Neuronal stem cell (in vitro differentiated cells): ENCODE results near the gene F5.

Experiments used
- DNase-seq: peaks from one replicate; pipeline ENCODE4 v3.0.0-alpha.2; 2013; ENCODE audit warnings: low spot score
- H2AFZ ChIP-seq: one replicate; pipeline ENCODE4 v1.6.1; 2013; ENCODE audit warnings: mild to moderate bottlenecking, low read length, inconsistent platforms
- H2AK5ac ChIP-seq: 2 replicates; pipeline ENCODE4 v1.6.1; 2013; ENCODE audit warnings: low read depth, mild to moderate bottlenecking, inconsistent platforms, low read length, moderate library complexity, mixed read lengths
- H2BK120ac ChIP-seq: 2 replicates; pipeline ENCODE4 v1.6.1; 2013; ENCODE audit warnings: low read depth, mild to moderate bottlenecking, inconsistent platforms, low read length, moderate library complexity, mixed read lengths
- H2BK12ac ChIP-seq: one replicate; pipeline ENCODE4 v1.6.1; 2013; ENCODE audit warnings: low read length, inconsistent platforms
- H2BK15ac ChIP-seq: 2 replicates; pipeline ENCODE4 v1.6.1; 2013; ENCODE audit warnings: mild to moderate bottlenecking, low read length, inconsistent platforms, mixed read lengths
- H2BK5ac ChIP-seq: one replicate; pipeline ENCODE4 v1.6.1; 2013; ENCODE audit warnings: inconsistent platforms, mild to moderate bottlenecking, low read length, moderate library complexity
- H3K14ac ChIP-seq: one replicate; pipeline ENCODE4 v1.6.1; 2013; ENCODE audit warnings: low read length, inconsistent platforms
- H3K18ac ChIP-seq: 2 replicates; pipeline ENCODE4 v1.6.1; 2013; ENCODE audit warnings: low read length, inconsistent platforms
- H3K23ac ChIP-seq: 2 replicates; pipeline ENCODE4 v1.6.1; 2013; ENCODE audit warnings: low read depth, mild to moderate bottlenecking, mixed read lengths, low read length, inconsistent platforms; ENCODE audit not compliant: poor library complexity
- H3K27ac ChIP-seq: replicated peaks from 3 replicates; pipeline ENCODE4 v1.5.1; 2013; ENCODE audit warnings: low read length, inconsistent platforms
- H3K27me3 ChIP-seq, 3 experiments: 2 replicates each; pipeline ENCODE4 v1.6.1; 2013; ENCODE audit warnings: low read length in 3 of 3, mild to moderate bottlenecking in 2 of 3, inconsistent platforms in 1 of 3, low read depth in 1 of 3, mixed read lengths in 1 of 3, moderate library complexity in 1 of 3; ENCODE audit not compliant: control insufficient read depth in 3 of 3, insufficient read depth in 3 of 3
- H3K36me3 ChIP-seq, 2 donors: replicated peaks in 1 of 2; 2 replicates each; pipeline ENCODE4 v1.6.1; 2013; ENCODE audit warnings: low read length in 2 of 2; ENCODE audit not compliant: control insufficient read depth in 2 of 2, insufficient read depth in 2 of 2
- H3K4ac ChIP-seq: 2 replicates; pipeline ENCODE4 v1.6.1; 2013; ENCODE audit warnings: inconsistent platforms, mild to moderate bottlenecking, low read length, moderate library complexity
- H3K4me1 ChIP-seq, 2 donors: 1 replicate in 1 of 2; 2 replicates in 1 of 2; pipeline ENCODE4 v1.6.1; 2013; ENCODE audit warnings: low read length in 2 of 2, low read depth in 1 of 2; ENCODE audit not compliant: control insufficient read depth in 2 of 2, insufficient read depth in 1 of 2
- H3K4me2 ChIP-seq: one replicate; pipeline ENCODE4 v1.6.1; 2013; ENCODE audit warnings: mild to moderate bottlenecking, low read length, inconsistent platforms; ENCODE audit not compliant: insufficient read depth, poor library complexity, severe bottlenecking
- H3K4me3 ChIP-seq, 2 donors: 2 replicates each; pipeline ENCODE4 v1.5.1; 2013; ENCODE audit warnings: low read length in 2 of 2, mild to moderate bottlenecking in 2 of 2, inconsistent platforms in 1 of 2, moderate library complexity in 1 of 2
- H3K79me1 ChIP-seq: one replicate; pipeline ENCODE4 v1.6.1; 2013; ENCODE audit warnings: low read depth, mild to moderate bottlenecking, inconsistent platforms, low read length, moderate library complexity
- H3K9ac ChIP-seq: one replicate; pipeline ENCODE4 v1.6.1; 2013; ENCODE audit warnings: mild to moderate bottlenecking, low read depth, low read length, inconsistent platforms; ENCODE audit not compliant: poor library complexity
- H3K9me3 ChIP-seq, 2 donors: replicated peaks in 1 of 2; 2 replicates each; pipeline versions ENCODE3 to v1.6.1; 2013; ENCODE audit warnings: low read length in 2 of 2, mild to moderate bottlenecking in 2 of 2, inconsistent platforms in 1 of 2, low read depth in 1 of 2, mixed read lengths in 1 of 2, moderate library complexity in 1 of 2; ENCODE audit not compliant: control insufficient read depth in 2 of 2, insufficient read depth in 1 of 2
- H4K8ac ChIP-seq: one replicate; pipeline ENCODE4 v1.6.1; 2013; ENCODE audit warnings: low read depth, mild to moderate bottlenecking, inconsistent platforms, low read length, moderate library complexity
- H4K91ac ChIP-seq: one replicate; pipeline ENCODE4 v1.6.1; 2013; ENCODE audit warnings: low read length, low read depth, mild to moderate bottlenecking, inconsistent platforms; ENCODE audit not compliant: poor library complexity
- WGBS, 2 donors: extraction: QIAGEN DNeasy Blood & Tissue Kit; methylation state at CpG; one replicate each; pipeline ENCODE4 v1.1.7; 2013; ENCODE audit warnings: missing lambda C conversion rate in 2 of 2, mixed read lengths in 1 of 2; ENCODE audit not compliant: insufficient read length in 2 of 2, insufficient replicate concordance in 1 of 2; ENCODE audit errors: extremely low coverage in 2 of 2; 5-methylcytosine and 5-hydroxymethylcytosine counted together

F5 gene

DNA sequence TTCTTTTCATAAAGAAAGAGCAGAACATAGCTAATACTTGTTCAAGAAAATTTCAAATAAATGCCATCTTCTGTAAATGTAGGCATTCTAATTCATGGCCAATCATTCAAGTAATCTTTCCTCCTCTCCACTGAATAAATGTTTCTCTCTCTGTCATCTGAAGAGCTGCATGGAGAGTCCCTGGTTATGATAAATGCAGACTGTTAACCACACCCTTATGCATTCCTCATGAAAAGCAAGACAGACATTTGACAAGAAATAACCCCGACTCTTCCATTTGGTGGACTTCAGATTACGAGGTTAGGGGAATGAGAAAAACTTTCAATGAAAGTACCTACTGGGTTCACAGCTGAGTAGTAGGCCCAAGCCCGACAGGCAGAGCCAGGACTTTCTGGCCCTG, 55.8 kb downstream of the F5 start:
- no peak overlapping the region for H3K4me2 ChIP-seq
- no CpG with 5 or more reads among the region's 3 CpGs for WGBS, 2 donors
- no peak overlapping the region for H4K8ac ChIP-seq
- no peak overlapping the region for H3K9ac ChIP-seq
- H2BK120ac ChIP-seq = no peak overlapping the region
- peaks cover 0 to 11% (median 0%) of the 10 kb centered on the region in 3 experiments for H3K27me3 ChIP-seq
- H2AK5ac ChIP-seq = no peak overlapping the region
- H3K18ac ChIP-seq = no peak overlapping the region
- H3K4ac ChIP-seq = no peak overlapping the region
- H2BK12ac ChIP-seq = no peak overlapping the region
- H2BK15ac ChIP-seq = no peak overlapping the region
- H2BK5ac ChIP-seq = no peak overlapping the region
- DNase-seq = no peak
- no peak overlapping the region for H3K14ac ChIP-seq
- no peaks in the 10 kb centered on the region for H3K9me3 ChIP-seq
- H3K23ac ChIP-seq = no peak overlapping the region
- no peak overlapping the region for H3K27ac ChIP-seq
- H3K36me3 ChIP-seq = no peaks in the 10 kb centered on the region
- no peaks in the 10 kb centered on the region for H3K79me1 ChIP-seq
- no peak overlapping the region for H3K4me3 ChIP-seq
- H3K4me1 ChIP-seq = peaks cover 0 to 2% of the 10 kb centered on the region in 2 donors
- no peak overlapping the region for H2AFZ ChIP-seq
- H4K91ac ChIP-seq = no peak overlapping the region

DNA sequence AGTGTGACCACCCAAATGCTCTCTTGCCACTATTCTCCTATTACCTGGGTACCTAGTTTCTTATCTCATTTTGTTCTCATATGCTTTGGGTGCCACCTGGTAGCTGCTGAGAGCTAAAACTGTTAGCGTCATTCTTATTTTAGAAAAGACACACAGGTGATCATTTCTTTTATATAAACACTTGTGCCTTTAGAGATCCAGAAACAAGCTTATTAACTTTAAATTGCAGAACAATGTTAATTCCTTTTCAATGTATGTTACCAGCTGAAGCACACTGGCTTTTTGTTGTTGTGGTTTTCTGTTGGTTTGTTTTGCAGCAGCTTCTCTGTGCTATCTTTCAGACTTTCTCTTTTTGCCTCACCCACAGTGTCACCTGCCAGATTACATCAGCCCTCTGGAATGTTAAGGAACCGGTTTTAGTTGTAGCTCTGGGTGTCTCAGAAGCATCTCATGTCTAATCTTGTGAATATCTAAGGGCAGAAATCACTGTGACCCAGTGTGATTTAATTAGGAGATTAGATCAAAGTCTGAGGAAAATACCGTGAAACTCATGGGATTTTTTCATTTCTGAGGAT, 57.1 kb downstream of the F5 start:
- no peak overlapping the region for H2BK120ac ChIP-seq
- H2AK5ac ChIP-seq = no peak overlapping the region
- no peak overlapping the region for H4K91ac ChIP-seq
- no peaks in the 10 kb centered on the region for H3K36me3 ChIP-seq
- no peak overlapping the region for H3K27ac ChIP-seq
- no peak overlapping the region for H3K4me3 ChIP-seq
- H3K27me3 ChIP-seq = peaks cover 0 to 11% (median 0%) of the 10 kb centered on the region in 3 experiments
- no peak overlapping the region for H2BK12ac ChIP-seq
- no peak overlapping the region for H3K9ac ChIP-seq
- H3K18ac ChIP-seq = no peak overlapping the region
- H3K4me2 ChIP-seq = no peak overlapping the region
- H3K23ac ChIP-seq = no peak overlapping the region
- H2AFZ ChIP-seq = no peak overlapping the region
- DNase-seq = peak; percentile 12
- peaks cover 0 to 2% of the 10 kb centered on the region in 2 donors for H3K4me1 ChIP-seq
- H3K79me1 ChIP-seq = no peaks in the 10 kb centered on the region
- no peaks in the 10 kb centered on the region for H3K9me3 ChIP-seq
- H3K4ac ChIP-seq = no peak overlapping the region
- no CpG with 5 or more reads among the region's 3 CpGs for WGBS, 2 donors
- H3K14ac ChIP-seq = no peak overlapping the region
- no peak overlapping the region for H2BK15ac ChIP-seq
- H4K8ac ChIP-seq = no peak overlapping the region
- H2BK5ac ChIP-seq = no peak overlapping the region

DNA sequence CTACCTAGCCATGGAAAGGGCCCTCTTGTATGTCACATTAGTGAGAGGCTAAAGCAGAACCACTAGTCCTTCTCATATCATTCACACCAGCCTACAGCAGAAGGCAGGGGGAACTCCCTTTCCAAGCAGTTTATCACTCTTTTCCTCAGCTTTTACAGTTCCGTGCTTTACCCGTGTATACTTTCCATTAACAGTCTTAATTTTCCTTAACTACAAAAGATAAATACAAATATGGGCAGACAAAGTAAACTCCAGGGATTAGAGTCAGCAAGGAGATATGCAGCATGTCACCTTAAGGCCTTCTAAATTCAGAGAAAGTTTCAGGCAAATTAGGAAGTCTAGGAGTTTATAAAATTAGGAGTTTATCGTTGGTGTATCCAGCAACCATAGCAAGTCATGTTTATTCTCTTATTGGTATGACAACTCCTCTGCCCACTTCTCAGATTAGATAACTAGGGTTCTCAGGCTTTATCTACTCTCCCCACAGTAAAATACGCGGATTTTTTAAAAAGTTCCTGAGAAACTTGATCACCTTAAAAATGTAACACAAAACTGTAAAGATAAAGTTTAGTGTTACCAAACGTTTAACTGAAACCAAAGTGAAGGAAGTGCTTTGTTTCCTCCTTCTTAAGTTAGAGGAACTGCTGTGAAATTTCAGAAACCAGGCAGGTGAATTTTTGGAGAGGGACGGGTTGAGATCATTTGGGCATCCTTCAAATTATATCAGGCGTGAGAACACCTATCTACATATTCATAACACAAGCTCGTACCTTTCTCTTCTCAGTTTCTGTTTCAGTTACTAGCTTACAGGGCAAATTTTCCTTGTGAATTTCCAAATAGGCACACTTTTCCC, 57.8 kb downstream of the F5 start:
- H2BK5ac ChIP-seq = no peak overlapping the region
- H3K4me3 ChIP-seq = no peak overlapping the region
- no peak overlapping the region for H3K4ac ChIP-seq
- no peak overlapping the region for H3K9ac ChIP-seq
- no peak overlapping the region for H3K14ac ChIP-seq
- no CpG with 5 or more reads among the region's 9 CpGs for WGBS, 2 donors
- H3K18ac ChIP-seq = no peak overlapping the region
- H3K27me3 ChIP-seq = peaks cover 0 to 11% (median 0%) of the 10 kb centered on the region in 3 experiments
- H3K9me3 ChIP-seq = no peaks in the 10 kb centered on the region
- H4K91ac ChIP-seq = no peak overlapping the region
- H2AFZ ChIP-seq = no peak overlapping the region
- no peak for DNase-seq
- no peaks in the 10 kb centered on the region for H3K36me3 ChIP-seq
- H2AK5ac ChIP-seq = no peak overlapping the region
- no peak overlapping the region for H2BK15ac ChIP-seq
- no peak overlapping the region for H3K4me2 ChIP-seq
- H3K27ac ChIP-seq = no peak overlapping the region
- no peak overlapping the region for H3K23ac ChIP-seq
- H2BK12ac ChIP-seq = no peak overlapping the region
- no peak overlapping the region for H2BK120ac ChIP-seq
- H4K8ac ChIP-seq = no peak overlapping the region
- no peaks in the 10 kb centered on the region for H3K79me1 ChIP-seq
- H3K4me1 ChIP-seq = peaks cover 0 to 2% of the 10 kb centered on the region in 2 donors

DNA sequence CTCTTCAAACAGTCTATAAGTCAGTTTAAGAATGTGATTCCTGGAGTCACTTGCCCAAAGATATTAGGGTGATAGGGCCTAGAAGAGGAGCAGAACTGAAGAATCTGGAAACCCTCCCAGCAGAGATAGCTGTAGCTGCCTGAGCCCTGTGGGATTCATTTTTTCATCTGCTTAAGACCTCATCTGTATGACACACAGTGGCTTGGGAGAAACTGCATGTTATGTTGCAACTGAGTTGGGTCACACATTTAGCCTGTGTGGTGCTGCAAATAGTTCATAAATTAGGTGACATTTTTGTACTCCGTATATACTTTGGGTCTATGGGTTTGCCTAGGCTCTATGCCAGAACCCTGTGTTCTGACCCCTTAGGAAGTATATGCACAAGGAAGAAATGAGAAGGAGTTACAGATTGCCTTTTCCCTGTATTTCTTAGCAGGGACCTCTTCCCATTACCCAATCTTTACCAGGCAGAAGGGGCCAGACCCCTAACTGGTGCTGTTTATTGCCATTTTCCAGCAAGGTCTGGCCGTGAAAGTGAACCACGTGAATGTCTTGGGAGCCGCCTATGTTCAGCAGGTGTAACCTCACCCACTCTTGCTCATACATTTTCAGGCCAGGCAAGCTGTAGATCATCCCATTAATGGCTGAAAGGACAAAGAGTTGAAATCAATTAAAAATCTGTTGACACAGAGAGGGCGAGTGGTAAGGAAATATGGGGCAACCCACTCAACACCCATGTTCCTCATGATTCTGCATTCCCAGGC, 58.6 kb downstream of the F5 start:
- no peaks in the 10 kb centered on the region for H3K9me3 ChIP-seq
- H2AK5ac ChIP-seq = no peak overlapping the region
- no peak overlapping the region for H3K23ac ChIP-seq
- H3K4me3 ChIP-seq = no peak overlapping the region
- no peak overlapping the region for H3K4ac ChIP-seq
- H3K14ac ChIP-seq = no peak overlapping the region
- no peak overlapping the region for H4K91ac ChIP-seq
- H3K27ac ChIP-seq = no peak overlapping the region
- H3K36me3 ChIP-seq = no peaks in the 10 kb centered on the region
- no CpG with 5 or more reads among the region's 5 CpGs for WGBS, 2 donors
- H2BK12ac ChIP-seq = no peak overlapping the region
- DNase-seq = no peak
- no peak overlapping the region for H2AFZ ChIP-seq
- H3K18ac ChIP-seq = no peak overlapping the region
- H2BK5ac ChIP-seq = no peak overlapping the region
- no peak overlapping the region for H2BK120ac ChIP-seq
- H3K79me1 ChIP-seq = no peaks in the 10 kb centered on the region
- H2BK15ac ChIP-seq = no peak overlapping the region
- no peak overlapping the region for H3K4me2 ChIP-seq
- peaks cover 0 to 2% of the 10 kb centered on the region in 2 donors for H3K4me1 ChIP-seq
- H3K9ac ChIP-seq = no peak overlapping the region
- H4K8ac ChIP-seq = no peak overlapping the region
- H3K27me3 ChIP-seq = peaks cover 0 to 11% (median 0%) of the 10 kb centered on the region in 3 experiments
